AG04449 (cell line): ENCODE results near the gene SLIT1.

Experiments
- CTCF ChIA-PET: fragments of 350-600 bp; formaldehyde crosslinking; extraction: SDS; loops from one replicate; lab custom pipeline; 2021; ENCODE audit warnings: antibody characterized with exemption; lab: Yijun Ruan, JAX
- POLR2A ChIA-PET: fragments of 400-600, 350-600 bp; formaldehyde crosslinking; extraction: SDS; loops from one replicate; lab custom pipeline; 2020; ENCODE audit warnings: antibody characterized with exemption, inconsistent platforms; lab: Yijun Ruan, JAX
- DNase-seq: peaks from one replicate; pipeline ENCODE4 v3.0.0-alpha.2; 2010; ENCODE audit warnings: low read depth, low spot score
- H3K4me3 ChIP-seq: 2 replicates; pipeline ENCODE4 v1.5.1; 2011; ENCODE audit warnings: low read depth, mild to moderate bottlenecking, control low read depth, low read length
- CTCF ChIP-seq: IDR thresholded peaks from one replicate; pipeline ENCODE4 v1.5.1; 2011; ENCODE audit warnings: mild to moderate bottlenecking, moderate library complexity, low read length, control low read depth, inconsistent platforms; ENCODE audit not compliant: insufficient read depth; ENCODE audit errors: missing control alignments

Gene SLIT1

DNA sequence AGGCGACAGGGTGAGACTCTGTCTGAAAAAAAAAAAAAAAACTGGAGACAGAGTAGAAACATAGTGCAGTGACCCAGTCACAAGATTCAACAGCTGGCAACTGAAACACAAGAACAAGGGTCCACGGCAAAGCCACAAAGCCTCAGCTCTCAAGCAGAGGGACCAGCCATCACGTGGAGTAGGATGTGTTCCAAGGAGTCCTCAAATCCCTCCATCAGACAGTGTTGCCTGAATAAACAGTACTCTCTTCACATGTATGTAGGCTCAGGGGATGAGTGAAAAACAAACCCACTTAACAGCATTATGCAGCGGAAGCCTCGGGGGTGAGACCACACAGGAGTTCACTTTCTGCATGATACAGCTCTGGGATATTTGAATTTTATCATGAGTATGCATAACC lies 62.0 kb downstream of the SLIT1 start:
- no peak for DNase-seq
- POLR2A ChIA-PET, result no interaction called here
- TF ChIP-seq CTCF, result no peak
- H3K4me3 ChIP-seq, result no peak overlapping the region
- CTCF ChIA-PET, result interaction anchor here (1.1 to 1.9 kb wide), 3 partner anchors 51 to 111 kb away, joined by 3 to 8 read pairs (median 5); no protein-coding TSS in a partner anchor

DNA sequence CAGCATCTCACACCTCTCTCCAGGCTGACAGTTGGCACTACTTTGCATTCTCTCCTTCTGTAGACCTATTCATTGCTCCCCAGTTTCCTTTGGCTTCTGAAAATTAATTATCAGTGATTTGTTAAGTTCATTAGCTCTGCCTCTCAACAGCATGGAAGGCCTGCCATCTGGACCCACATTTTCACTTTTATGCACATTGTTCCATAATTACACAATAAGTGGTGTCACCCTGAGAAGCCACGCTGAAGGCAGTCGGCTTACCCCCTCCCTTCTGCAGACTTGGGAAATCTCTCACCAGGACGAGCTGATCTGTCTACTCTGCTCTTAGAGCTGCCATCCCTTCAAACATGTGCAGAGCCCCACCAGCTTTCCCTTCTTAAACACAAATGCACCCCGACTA lies 64.7 kb downstream of the SLIT1 start:
- H3K4me3 ChIP-seq, result no peak overlapping the region
- no peak for DNase-seq
- TF ChIP-seq CTCF, result no peak
- ChIA-PET CTCF (interaction anchor here (1.4 to 1.7 kb wide), 2 partner anchors 85 to 89 kb away, joined by 3 to 5 read pairs; no protein-coding TSS in a partner anchor), POLR2A (no interaction called here)

GRCh38 chr10:97120370-97120769 lies 65.4 kb downstream of the SLIT1 start:
- DNase-seq, result no peak
- no peak for TF ChIP-seq CTCF
- ChIA-PET CTCF (interaction anchor here (1.0 to 1.7 kb wide), 3 partner anchors 84 to 90 kb away, joined by 3 to 5 read pairs (median 3); no protein-coding TSS in a partner anchor), POLR2A (no interaction called here)
- no peak overlapping the region for H3K4me3 ChIP-seq

- no peak for TF ChIP-seq CTCF
- no peak overlapping the region for H3K4me3 ChIP-seq
- ChIA-PET CTCF (interaction anchor here (0.6 to 1.3 kb wide), 3 partner anchors 10 to 77 kb away, joined by 3 to 4 read pairs (median 3); no protein-coding TSS in a partner anchor), POLR2A (no interaction called here)
- no peak for DNase-seq
These were observed 66.6 kb downstream of the SLIT1 start for GRCh38 chr10:97119058-97119745.

GRCh38 chr10:97117372-97117771 lies 68.4 kb downstream of the SLIT1 start:
- TF ChIP-seq CTCF, result no peak
- ChIA-PET CTCF (interaction anchor here (0.9 to 1.8 kb wide), 8 partner anchors 13 to 117 kb away, joined by 3 to 7 read pairs (median 4); no protein-coding TSS in a partner anchor), POLR2A (no interaction called here)
- no peak for DNase-seq
- H3K4me3 ChIP-seq, result no peak overlapping the region

GRCh38 chr10:97116462-97117162 lies 69.1 kb downstream of the SLIT1 start:
- no peak for TF ChIP-seq CTCF
- DNase-seq, result no peak
- CTCF ChIA-PET, result interaction anchor here (0.9 to 1.8 kb wide), 9 partner anchors 13 to 118 kb away, joined by 3 to 8 read pairs (median 5); no protein-coding TSS in a partner anchor
- H3K4me3 ChIP-seq, result no peak overlapping the region
- POLR2A ChIA-PET, result no interaction called here
